Skeletal muscle cell (primary cell): ENCODE results near the gene ADAMTS4.

Experiments
- DNase-seq: peaks from one replicate; pipeline ENCODE4 v3.0.0-alpha.2; 2010; ENCODE audit warnings: low read depth
- H3K4me3 ChIP-seq: 2 replicates; pipeline ENCODE4 v1.5.1; 2011; ENCODE audit warnings: low read depth, mild to moderate bottlenecking, control low read depth, low read length, moderate library complexity

ADAMTS4 gene

DNA sequence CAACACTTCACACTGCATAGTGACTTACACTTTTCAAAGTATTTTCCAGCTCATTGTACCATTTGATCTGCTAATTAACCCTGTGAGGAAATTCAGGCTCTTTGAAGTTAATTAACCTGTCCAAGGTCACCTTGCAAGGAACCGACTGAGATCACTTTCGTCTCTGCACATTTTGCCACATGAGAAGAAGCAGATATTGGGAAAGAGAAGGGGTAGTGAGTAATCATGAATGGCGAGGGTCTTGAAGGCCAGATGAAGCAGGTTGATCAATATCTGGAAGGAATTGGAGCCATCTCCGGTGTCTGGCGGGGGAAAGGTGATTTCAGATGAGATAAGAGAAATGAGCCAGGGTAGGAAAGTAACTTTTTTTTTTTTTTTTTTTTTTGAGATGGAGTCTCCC is 21.1 kb upstream of the ADAMTS4 start:
- no peak for DNase-seq
- no peak overlapping the region for H3K4me3 ChIP-seq

DNA sequence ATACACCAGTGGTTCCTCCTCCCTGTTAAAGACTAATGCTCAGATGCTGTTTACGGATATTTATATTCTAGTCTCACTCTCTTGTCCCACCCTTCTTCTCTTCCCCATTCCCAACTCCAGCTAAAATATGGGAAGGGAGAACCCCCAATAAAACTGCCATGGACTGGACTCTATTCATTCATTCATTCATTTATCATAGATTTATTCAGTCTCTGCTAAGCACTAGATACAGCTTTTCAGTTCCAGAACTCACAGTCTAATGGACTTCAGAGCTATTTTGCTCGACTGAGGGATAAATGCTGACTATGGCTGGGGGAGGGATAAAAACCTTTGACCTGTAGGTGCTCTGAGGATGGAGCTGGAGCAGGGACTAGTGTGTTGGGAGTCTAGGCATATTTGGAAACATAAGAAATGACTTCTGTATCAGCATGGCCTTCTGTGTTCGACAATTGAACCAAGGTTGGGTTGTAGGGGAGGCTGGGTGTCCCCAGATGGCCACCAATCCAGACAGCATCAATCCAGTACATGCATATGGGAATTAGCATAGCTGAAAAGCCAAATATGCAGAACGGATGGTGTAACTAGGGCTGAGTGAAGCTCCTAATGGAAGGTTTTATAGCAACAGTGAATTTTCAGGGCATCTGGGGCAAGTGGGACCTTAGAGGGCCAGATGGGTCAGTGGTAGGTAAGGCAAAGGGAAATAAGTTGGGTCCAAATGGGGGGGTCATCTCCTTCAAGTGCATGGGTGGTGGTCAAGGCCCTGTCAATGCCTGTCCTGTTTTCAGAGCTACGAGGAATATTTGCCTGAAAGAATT is 20.4 kb upstream of the ADAMTS4 start:
- DNase-seq = no peak
- H3K4me3 ChIP-seq = no peak overlapping the region

GRCh38 chr1:161218301-161219077 is 19.6 kb upstream of the ADAMTS4 start:
- no peak for DNase-seq
- no peak overlapping the region for H3K4me3 ChIP-seq

DNA sequence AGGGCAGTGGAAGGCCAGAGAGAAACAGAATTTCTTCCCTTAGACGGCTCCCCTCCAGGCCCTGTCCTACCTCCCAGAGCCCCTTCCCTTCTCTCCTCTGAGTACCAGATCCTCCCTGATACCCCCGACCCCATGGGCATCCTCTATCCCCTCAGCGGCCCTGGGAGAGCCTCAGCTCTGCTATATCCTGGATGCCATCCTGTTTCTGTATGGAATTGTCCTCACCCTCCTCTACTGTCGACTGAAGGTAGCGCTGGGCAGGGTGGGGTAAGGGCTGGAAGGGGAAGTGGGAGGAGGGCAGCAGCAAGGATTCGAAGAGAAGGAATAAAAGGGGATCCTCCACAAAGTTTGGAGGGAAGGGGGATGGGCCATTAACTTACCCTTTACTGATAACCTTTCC is 19.0 kb upstream of the ADAMTS4 start:
- H3K4me3 ChIP-seq = no peak overlapping the region
- no peak for DNase-seq

DNA sequence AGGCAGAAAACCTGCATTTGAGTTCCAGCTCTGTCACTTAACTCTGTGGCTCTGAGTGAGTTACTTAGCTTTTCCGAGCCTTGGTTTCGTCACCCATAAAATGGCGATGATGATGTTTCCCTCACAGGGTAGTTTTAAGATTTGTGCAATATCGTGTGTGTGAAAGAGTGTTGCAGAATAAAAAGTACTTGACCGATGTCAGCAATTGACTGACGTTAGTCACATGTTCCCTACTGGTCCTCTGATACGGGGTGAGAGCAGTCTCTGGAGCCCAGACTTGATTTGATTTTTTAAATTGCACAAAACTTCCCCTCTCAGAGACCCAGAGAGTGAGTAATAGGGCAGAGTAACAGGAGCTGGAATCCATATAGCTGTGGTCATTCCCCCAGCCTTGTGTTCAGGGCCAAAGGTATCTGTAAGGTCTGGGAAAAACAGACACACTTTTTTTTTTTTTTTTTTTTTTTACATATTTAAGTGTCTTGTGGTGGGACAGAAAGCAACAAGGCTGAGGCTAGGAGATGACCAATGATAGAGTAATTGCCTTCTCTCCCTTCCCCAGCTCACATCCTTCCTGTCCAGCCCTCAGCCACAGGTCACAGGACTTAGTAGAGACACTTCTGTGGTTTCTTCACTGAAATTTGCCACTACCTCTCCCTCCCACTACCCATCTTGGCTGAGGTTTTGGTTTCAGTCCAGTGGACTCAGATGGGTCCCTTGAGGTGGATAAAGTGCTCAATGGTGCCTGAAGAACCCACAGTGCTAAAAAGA is 18.3 kb upstream of the ADAMTS4 start:
- no peak overlapping the region for H3K4me3 ChIP-seq

GRCh38 chr1:161215076-161215475 is 16.2 kb upstream of the ADAMTS4 start, which contains the start of gene FCER1G:
TSS of gene FCER1G (plus strand) at chr1:161215295. CDS start at chr1:161215322, 27 bp downstream.
- DNase-seq = no peak
- no peak within 1 kb of the TSS for H3K4me3 ChIP-seq

More for the DNA sequence above, 18.3 kb upstream of the ADAMTS4 start:
- peak; percentile 80 for DNase-seq

DNA sequence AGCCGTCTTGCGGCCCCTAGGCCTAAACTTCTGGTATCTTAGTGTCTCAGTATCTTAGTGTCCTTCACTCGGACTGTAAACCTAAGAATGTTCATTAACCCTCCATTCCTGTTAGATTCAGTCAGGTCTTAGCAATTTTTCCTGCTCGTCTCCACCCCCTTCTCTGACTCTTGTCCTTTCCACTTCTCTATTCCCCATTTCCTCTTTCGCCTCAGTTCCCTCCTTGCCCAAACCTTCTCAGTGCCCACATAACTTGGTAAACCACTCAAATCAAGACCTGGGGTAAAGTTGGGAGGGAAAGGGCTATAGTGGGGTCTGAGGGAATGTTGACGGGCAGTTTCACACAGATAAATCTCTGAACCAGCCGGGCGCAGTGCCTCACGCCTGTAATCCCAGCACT is 15.5 kb upstream of the ADAMTS4 start:
- no peak for DNase-seq
- H3K4me3 ChIP-seq = no peak overlapping the region

DNA sequence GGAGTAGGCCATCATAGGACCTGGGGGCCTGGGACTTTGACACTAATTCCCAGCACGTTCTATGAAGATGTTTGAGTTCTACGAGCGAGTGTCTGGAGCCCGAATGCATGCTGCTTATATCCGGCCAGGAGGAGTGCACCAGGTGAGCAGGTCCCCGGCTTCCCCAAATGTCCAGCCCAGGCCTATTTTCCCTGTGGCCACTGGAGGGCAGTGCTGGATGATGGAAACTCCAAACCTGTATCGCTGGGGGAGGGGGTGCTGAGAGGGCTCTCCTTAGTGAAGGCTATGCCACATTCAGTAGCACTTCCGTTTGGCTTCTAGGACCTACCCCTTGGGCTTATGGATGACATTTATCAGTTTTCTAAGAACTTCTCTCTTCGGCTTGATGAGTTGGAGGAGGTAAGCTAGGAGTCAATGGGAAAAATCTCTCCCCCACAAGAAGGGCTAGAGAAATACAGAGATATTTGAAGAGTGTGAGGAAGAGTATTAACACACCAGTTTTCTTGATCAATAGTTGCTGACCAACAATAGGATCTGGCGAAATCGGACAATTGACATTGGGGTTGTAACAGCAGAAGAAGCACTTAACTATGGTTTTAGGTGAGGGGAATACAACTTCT is 11.0 kb upstream of the ADAMTS4 start:
- no peak for DNase-seq
- no peak overlapping the region for H3K4me3 ChIP-seq

DNA sequence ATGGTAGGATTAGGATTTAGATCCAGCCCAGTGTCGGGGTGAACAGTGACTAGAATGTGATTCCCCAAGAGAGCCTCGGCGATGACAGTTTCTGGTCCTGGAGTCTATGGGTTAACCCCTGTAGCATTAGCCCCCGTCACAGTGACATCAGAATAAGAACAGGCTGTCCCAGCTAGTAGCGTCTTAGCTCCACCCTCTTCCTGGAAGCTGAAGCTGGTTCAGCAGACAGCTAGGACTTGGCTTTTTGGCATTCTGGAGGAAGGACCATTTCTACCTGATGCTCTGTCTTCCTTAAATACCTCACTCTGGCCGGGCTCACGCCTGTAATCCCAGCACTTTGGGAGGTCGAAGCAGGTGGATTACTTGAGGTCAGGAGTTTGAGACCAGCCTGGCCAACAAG is 8.3 kb upstream of the ADAMTS4 start:
- no peak overlapping the region for H3K4me3 ChIP-seq
- peak; percentile 81 for DNase-seq

- no peak for DNase-seq
- no peak overlapping the region for H3K4me3 ChIP-seq
These were observed 7.7 kb upstream of the ADAMTS4 start for GRCh38 chr1:161206411-161207140.

DNA sequence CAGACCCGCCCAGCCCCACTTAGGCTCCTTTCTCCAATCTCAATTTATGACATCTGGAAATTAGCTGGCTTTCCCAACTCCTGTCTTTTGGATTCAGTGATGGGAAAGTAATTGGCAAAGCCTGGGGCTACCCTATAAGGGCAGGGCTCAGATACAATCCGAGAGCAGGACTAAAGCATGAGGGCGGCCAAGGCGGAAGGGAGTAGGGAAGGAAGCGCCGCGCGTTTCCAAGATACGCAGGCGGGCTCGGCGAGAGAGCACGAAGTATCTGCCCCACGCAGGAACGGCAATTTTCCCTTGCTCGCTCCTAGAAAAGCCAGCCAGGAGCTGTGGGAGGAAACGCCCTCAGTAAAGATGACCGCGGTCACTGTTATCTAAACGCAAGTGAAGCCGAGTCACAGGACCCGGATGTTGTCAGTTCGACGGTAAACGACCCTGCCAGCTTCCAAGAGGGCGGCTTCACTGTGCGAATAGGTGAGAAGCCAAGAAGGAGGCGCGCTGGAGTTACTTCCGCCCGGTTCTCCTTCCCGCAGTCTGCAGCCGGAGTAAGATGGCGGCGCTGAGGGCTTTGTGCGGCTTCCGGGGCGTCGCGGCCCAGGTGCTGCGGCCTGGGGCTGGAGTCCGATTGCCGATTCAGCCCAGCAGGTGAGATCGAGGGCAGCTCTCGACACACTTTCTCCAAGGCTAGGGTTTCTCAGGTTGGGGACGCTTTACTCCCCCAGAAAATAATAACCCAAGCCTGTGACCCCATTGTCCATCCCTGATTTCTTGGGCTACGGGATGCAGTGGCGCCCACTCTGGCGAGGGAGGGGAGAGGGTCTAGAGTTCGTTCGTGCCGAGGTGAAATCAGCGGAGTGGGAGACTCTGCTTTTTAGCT is 3.2 kb upstream of the ADAMTS4 start, which contains the start of gene NDUFS2:
TSS of gene NDUFS2 (plus strand) at position 532 of the 877 bp plus-strand sequence. CDS start at position 551, 19 bp downstream.
- peak within 1 kb of the TSS; percentile 83 for H3K4me3 ChIP-seq
- peak; percentile 98 for DNase-seq

GRCh38 chr1:161200992-161201835 is 2.4 kb upstream of the ADAMTS4 start:
- peak; percentile 74 for DNase-seq

DNA sequence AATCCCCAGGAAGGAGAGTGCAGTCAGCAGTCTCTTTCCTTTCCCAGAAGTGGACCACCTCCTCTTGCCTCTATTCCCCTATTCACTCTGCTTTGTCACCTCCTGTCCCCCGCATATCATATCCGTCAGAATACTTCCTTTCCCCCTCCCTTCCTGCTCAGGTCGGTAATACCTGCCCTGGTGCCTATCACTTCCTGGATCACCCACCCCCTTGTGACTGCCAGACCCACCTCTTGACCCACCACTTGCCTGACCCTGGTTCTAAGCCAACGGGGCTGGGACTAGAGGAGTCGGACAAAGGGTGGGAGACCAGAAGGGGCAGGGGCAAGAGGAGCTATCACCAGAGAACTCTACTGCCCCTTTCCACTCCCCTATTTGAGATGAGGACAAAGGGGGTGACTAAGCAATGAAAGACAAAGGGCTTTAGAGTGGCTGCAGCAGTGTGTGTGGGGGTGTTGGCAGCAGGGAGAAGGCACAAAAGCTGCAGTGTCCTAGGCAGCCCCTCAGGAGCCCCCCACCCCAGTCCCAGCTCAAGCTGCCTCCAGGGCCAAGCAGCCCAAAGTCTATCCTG is 1.7 kb upstream of the ADAMTS4 start:
- no peak overlapping the region for H3K4me3 ChIP-seq
- no peak for DNase-seq

More at GRCh38 chr1:161200992-161201835, 2.4 kb upstream of the ADAMTS4 start:
- H3K4me3 ChIP-seq = peak overlapping the region; percentile 83

GRCh38 chr1:161199506-161200139 is 769 bp upstream of the ADAMTS4 start:
- no peak for DNase-seq
- H3K4me3 ChIP-seq = no peak overlapping the region

DNA sequence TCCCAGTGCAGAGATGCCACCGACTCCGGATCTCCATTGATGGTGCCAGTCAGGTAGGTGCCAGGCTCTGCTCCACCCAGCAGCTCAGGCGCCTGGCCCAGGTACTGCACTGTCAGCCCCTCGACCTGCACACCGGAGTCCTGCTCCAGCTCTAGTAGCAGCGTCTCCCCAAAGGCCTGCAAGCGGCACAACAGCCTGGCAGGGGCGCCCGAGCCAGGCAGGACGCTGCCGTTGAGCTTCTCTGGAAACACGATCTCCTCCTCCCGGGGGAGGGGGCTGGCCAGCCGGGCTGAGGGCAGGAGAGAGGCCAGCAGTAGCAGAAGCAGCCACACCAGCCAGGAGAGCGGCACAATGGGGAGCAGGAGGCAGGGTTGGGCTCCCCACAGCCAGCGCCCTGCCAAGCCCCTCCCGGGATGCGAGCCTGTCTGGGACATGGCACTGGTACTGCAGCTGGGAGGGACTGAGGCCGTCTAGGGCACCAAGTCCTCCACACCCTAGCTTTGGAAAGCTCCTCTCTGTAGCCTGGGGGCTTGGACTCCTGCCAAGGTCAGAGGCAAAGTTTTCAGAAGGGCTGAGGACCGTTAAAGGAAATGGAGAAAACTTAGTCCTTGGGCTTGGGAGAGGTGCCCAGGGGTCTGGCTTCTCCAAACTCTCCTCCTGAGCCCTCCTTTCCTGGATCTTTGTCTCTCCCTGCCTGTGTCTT is 509 bp downstream of the ADAMTS4 start:
- H3K4me3 ChIP-seq = peak overlapping the region; percentile 47
- no peak for DNase-seq
